ENCODE results near the gene NHLH1.

NHLH1 gene

GRCh38 chr1:160413716-160414115 lies 46.8 kb downstream of the NHLH1 start:
- no peak for DNase-seq

GRCh38 chr1:160414881-160415280 lies 48.0 kb downstream of the NHLH1 start:
- DNase-seq, result no peak

GRCh38 chr1:160415696-160416290 lies 48.9 kb downstream of the NHLH1 start:
- DNase-seq, result no peak

GRCh38 chr1:160416369-160416768 lies 49.5 kb downstream of the NHLH1 start:
- DNase-seq, result no peak

GRCh38 chr1:160418483-160418882 lies 51.6 kb downstream of the NHLH1 start:
- no peak for DNase-seq

GRCh38 chr1:160419150-160419837 lies 52.4 kb downstream of the NHLH1 start:
- DNase-seq, result no peak

GRCh38 chr1:160419838-160420169 lies 52.9 kb downstream of the NHLH1 start:
- DNase-seq, result no peak

- no peak for DNase-seq
Measured at GRCh38 chr1:160420881-160421842, 54.3 kb downstream of the NHLH1 start.

- DNase-seq, result no peak
Measured at GRCh38 chr1:160421881-160422280, 55.0 kb downstream of the NHLH1 start.

Data from activated CD4-positive, alpha-beta T cell treated with anti-CD3 and anti-CD28 coated beads, Interleukin-2, amount 50 U/mL, for 16 hours (primary cell).